Neural progenitor cell (in vitro differentiated cells): ENCODE results near the gene KDM6B. TPM values are rescaled to one million over a fixed set of nuclear protein-coding genes. Genes with fewer than 3 reads are reported as not detected.
"Not testable (repeated sequence)": the region's sequence is repeated elsewhere in the genome, so short reads cannot be mapped to it uniquely, and the experiment has no call there.

Experiments
- DNase-seq: peaks from one replicate; pipeline ENCODE4 v3.0.0-alpha.2; 2016; ENCODE audit warnings: low spot score
- H2AFZ ChIP-seq: fragments of 200-600 bp; sonication (generic); replicated peaks from 2 replicates; pipeline ENCODE4 v1.6.1; 2016; ENCODE audit warnings: antibody characterized with exemption
- H3F3A ChIP-seq: fragments of 200-600 bp; sonication (generic); 2 replicates; pipeline ENCODE4 v1.6.1; 2016; ENCODE audit warnings: antibody characterized with exemption, low read depth
- H3K27ac ChIP-seq: fragments of 200-600 bp; sonication (generic); 2 replicates; pipeline ENCODE4 v1.5.1; 2016; ENCODE audit warnings: mild to moderate bottlenecking
- H3K27me3 ChIP-seq: fragments of 200-600 bp; sonication (generic); 2 replicates; pipeline ENCODE4 v1.6.1; 2016; ENCODE audit warnings: mild to moderate bottlenecking, moderate library complexity
- H3K36me3 ChIP-seq: fragments of 200-600 bp; sonication (generic); 2 replicates; pipeline ENCODE4 v1.5.1; 2016
- H3K4me1 ChIP-seq: fragments of 200-600 bp; sonication (generic); 2 replicates; pipeline ENCODE4 v1.6.1; 2016; ENCODE audit warnings: mixed run types
- H3K4me2 ChIP-seq: fragments of 200-600 bp; sonication (generic); 2 replicates; pipeline ENCODE4 v1.6.1; 2016
- H3K4me3 ChIP-seq: fragments of 200-600 bp; sonication (generic); 2 replicates; pipeline ENCODE4 v1.5.1; 2016
- H3K79me2 ChIP-seq: fragments of 200-600 bp; sonication (generic); 2 replicates; pipeline ENCODE4 v1.6.1; 2016; ENCODE audit warnings: low read depth
- H3K9ac ChIP-seq: fragments of 200-600 bp; sonication (generic); 2 replicates; pipeline ENCODE4 v1.6.1; 2016
- H3K9me3 ChIP-seq: fragments of 200-600 bp; sonication (generic); 2 replicates; pipeline ENCODE4 v1.5.1; 2016; ENCODE audit warnings: low read depth
- H4K20me1 ChIP-seq: fragments of 200-600 bp; sonication (generic); 2 replicates; pipeline ENCODE4 v1.6.1; 2016; ENCODE audit warnings: low read depth
- H3K27ac Mint-ChIP-seq: 3 replicates; pipeline ENCODE4 v1.8.0; 2021; ENCODE audit warnings: mixed read lengths
- H3K27me3 Mint-ChIP-seq: 2 replicates; pipeline ENCODE4 v1.8.0; 2022; ENCODE audit warnings: low read depth, mild to moderate bottlenecking, inconsistent platforms, moderate library complexity, mixed read lengths; ENCODE audit not compliant: insufficient read depth
- H3K36me3 Mint-ChIP-seq: 3 replicates; pipeline ENCODE4 v1.8.0; 2021; ENCODE audit warnings: mixed read lengths
- H3K4me1 Mint-ChIP-seq: 3 replicates; pipeline ENCODE4 v1.8.0; 2021; ENCODE audit warnings: mixed read lengths
- H3K4me3 Mint-ChIP-seq: 3 replicates; pipeline ENCODE4 v1.8.0; 2021; ENCODE audit warnings: mild to moderate bottlenecking, moderate library complexity, mixed read lengths
- H3K9me3 Mint-ChIP-seq: 3 replicates; pipeline ENCODE4 v1.8.0; 2020; ENCODE audit warnings: mixed read lengths
- EZH2 ChIP-seq: fragments of 200-600 bp; sonication (generic); IDR thresholded peaks from 2 replicates; pipeline ENCODE4 v1.6.1; 2017; ENCODE audit warnings: antibody characterized with exemption, mild to moderate bottlenecking, moderate library complexity
- EZH2phosphoT487 ChIP-seq: fragments of 200-600 bp; sonication (generic); IDR thresholded peaks from 2 replicates; pipeline ENCODE4 v1.6.1; 2017; ENCODE audit warnings: antibody characterized with exemption
- total RNA-seq: library from RNA; depleted of rRNA; stranded (reverse); fragments of >200 nt; gene quantifications from 2 replicates; pipeline ENCODE4 v1.2.3, GENCODE V29; 2015; ENCODE audit warnings: low replicate concordance
- TF ChIP-seq, protein P1 (sequence below): fragments of 200-600 bp; sonication (generic); IDR thresholded peaks from 2 replicates; pipeline ENCODE4 v1.5.1; 2017; ENCODE audit warnings: antibody characterized with exemption, mild to moderate bottlenecking

Gene KDM6B
- total RNA-seq, 1 donor from 2014 or later: 12.3 TPM

DNA sequence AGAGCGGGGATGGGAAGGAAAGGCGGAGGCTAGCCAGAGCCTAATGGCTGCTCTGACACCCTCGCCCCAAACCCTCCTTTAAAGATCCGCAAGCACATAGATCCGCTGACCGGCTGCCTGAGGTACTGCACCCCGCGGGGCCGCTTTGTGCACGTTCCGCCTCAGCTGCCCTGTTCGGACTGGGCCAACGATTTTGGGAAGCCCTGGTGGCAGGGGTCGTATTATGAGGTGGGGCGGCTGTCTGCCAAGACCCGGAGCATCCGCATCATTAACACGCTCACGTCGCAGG lies 24.4 kb downstream of the KDM6B start:
- peaks cover 3% of the 10 kb centered on the region for H3K27me3 Mint-ChIP-seq
- H3K9ac ChIP-seq: peak overlapping the region; percentile 30
- H4K20me1 ChIP-seq: peaks cover 36% of the 10 kb centered on the region
- H3K27me3 ChIP-seq: peaks cover under 1% of the 10 kb centered on the region
- DNase-seq: peak; percentile 88
- TF ChIP-seq EZH2phosphoT487: no peak
- TF ChIP-seq, protein P1, sequence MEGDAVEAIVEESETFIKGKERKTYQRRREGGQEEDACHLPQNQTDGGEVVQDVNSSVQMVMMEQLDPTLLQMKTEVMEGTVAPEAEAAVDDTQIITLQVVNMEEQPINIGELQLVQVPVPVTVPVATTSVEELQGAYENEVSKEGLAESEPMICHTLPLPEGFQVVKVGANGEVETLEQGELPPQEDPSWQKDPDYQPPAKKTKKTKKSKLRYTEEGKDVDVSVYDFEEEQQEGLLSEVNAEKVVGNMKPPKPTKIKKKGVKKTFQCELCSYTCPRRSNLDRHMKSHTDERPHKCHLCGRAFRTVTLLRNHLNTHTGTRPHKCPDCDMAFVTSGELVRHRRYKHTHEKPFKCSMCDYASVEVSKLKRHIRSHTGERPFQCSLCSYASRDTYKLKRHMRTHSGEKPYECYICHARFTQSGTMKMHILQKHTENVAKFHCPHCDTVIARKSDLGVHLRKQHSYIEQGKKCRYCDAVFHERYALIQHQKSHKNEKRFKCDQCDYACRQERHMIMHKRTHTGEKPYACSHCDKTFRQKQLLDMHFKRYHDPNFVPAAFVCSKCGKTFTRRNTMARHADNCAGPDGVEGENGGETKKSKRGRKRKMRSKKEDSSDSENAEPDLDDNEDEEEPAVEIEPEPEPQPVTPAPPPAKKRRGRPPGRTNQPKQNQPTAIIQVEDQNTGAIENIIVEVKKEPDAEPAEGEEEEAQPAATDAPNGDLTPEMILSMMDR: peak; percentile 51
- H2AFZ ChIP-seq: peak overlapping the region; percentile 94
- H3K4me1 ChIP-seq: peaks cover 37% of the 10 kb centered on the region
- no peaks in the 10 kb centered on the region for H3K9me3 Mint-ChIP-seq
- peak overlapping the region; percentile 94 for H3K4me2 ChIP-seq
- peaks cover 20% of the 10 kb centered on the region for H3K79me2 ChIP-seq
- no peaks in the 10 kb centered on the region for H3K9me3 ChIP-seq
- H3K27ac ChIP-seq: no peak overlapping the region
- peaks cover 13% of the 10 kb centered on the region for H3K4me1 Mint-ChIP-seq
- peaks cover 7% of the 10 kb centered on the region for H3K36me3 Mint-ChIP-seq
- peak overlapping the region; percentile 74 for H3K4me3 ChIP-seq
- no peak overlapping the region for H3K27ac Mint-ChIP-seq
- no peaks in the 10 kb centered on the region for H3K36me3 ChIP-seq
- H3K4me3 Mint-ChIP-seq: no peak overlapping the region
- peaks cover 48% of the 10 kb centered on the region for H3F3A ChIP-seq

DNA sequence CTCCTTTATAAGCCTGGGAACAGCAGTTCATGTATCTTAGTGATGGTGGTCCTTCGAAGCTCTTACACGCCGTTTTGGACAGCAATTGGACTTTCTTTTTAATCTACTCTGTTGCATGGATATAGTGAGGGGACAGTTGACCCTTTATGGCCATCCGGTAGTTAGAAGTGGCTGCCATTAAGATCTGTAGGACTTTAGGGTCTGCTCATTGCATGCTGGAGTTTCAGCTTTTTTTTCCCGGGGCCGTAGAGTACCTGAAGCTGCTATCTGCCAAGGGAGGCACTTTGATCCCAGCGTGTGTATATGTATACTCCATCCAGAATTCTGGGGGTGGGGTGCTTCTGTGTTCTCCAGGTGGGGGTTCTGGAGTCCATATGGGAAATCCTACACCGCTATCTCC lies 25.0 kb downstream of the KDM6B start:
- H3K36me3 Mint-ChIP-seq: peaks cover 3% of the 10 kb centered on the region
- Histone ChIP-seq H4K20me1 (peaks cover 30% of the 10 kb centered on the region), H3K36me3 (no peaks in the 10 kb centered on the region), H3K79me2 (peaks cover 20% of the 10 kb centered on the region), H3K4me1 (peaks cover 31% of the 10 kb centered on the region), H3K27me3 (no peaks in the 10 kb centered on the region), H3K9me3 (no peaks in the 10 kb centered on the region), H3F3A (peaks cover 43% of the 10 kb centered on the region), H2AFZ (no peak overlapping the region), H3K9ac (no peak overlapping the region), H3K4me2 (peak overlapping the region; percentile 94), H3K27ac (no peak overlapping the region), H3K4me3 (peak overlapping the region; percentile 74)
- H3K4me1 Mint-ChIP-seq: peaks cover 8% of the 10 kb centered on the region
- no peak for DNase-seq
- peaks cover 3% of the 10 kb centered on the region for H3K27me3 Mint-ChIP-seq
- H3K27ac Mint-ChIP-seq: no peak overlapping the region
- TF ChIP-seq, protein P1: no peak
- no peak for TF ChIP-seq EZH2phosphoT487
- no peak for TF ChIP-seq EZH2
- H3K4me3 Mint-ChIP-seq: no peak overlapping the region
- no peaks in the 10 kb centered on the region for H3K9me3 Mint-ChIP-seq

DNA sequence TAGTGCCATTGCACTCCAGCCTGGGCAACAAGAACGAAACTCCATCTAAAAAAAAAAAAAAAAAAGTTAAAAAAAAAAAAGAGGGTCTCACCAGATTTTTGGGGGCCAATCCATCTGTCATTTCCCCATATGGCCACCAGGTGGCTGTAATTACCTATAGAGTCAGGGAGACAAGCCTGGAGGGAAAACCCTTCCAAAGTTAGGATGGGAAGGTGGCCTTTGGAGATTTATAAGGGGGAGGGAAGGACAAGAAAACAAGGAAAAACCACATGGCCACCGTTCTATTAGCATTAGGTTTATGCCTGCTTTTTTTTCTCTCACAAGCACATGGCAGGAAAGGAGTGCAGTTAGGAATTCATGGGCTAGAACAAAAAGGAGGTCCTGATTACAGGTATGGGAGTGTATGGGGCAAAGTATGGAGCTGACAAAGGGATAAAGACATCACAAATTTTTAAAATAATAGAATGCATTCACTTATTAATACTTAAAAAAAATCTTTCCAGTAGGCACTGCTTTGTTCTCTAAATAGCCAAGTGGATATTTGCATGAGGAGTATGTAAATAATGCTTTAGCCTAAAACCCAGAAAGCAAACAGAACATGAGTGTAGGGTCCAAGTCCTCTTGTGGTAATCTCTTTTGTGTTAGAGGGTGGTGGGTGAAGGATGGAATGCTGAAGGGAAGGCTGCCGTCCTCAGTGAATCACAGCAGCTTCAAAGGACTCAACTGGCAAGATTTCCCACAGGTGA lies 28.8 kb downstream of the KDM6B start:
- no peak overlapping the region for H3K4me2 ChIP-seq
- H3K79me2 ChIP-seq: peaks cover 5% of the 10 kb centered on the region
- H3K9ac ChIP-seq: no peak overlapping the region
- Mint-ChIP-seq H3K27me3 (peaks cover 2% of the 10 kb centered on the region), H3K4me1 (peaks cover 3% of the 10 kb centered on the region), H3K36me3 (peaks cover 21% of the 10 kb centered on the region), H3K4me3 (peak overlapping the region; percentile 3), H3K9me3 (no peaks in the 10 kb centered on the region), H3K27ac (no peak overlapping the region)
- TF ChIP-seq, protein P1: peak; percentile 77
- no peak for TF ChIP-seq EZH2
- no peak for TF ChIP-seq EZH2phosphoT487
- H3K4me1 ChIP-seq: peaks cover 9% of the 10 kb centered on the region
- H3K4me3 ChIP-seq: no peak overlapping the region
- peaks cover 12% of the 10 kb centered on the region for H4K20me1 ChIP-seq
- H3K27me3 ChIP-seq: no peaks in the 10 kb centered on the region
- peak; percentile 82 for DNase-seq
- H3F3A ChIP-seq: peaks cover 13% of the 10 kb centered on the region
- no peak overlapping the region for H3K27ac ChIP-seq
- no peaks in the 10 kb centered on the region for H3K9me3 ChIP-seq
- no peak overlapping the region for H2AFZ ChIP-seq
- no peaks in the 10 kb centered on the region for H3K36me3 ChIP-seq

DNA sequence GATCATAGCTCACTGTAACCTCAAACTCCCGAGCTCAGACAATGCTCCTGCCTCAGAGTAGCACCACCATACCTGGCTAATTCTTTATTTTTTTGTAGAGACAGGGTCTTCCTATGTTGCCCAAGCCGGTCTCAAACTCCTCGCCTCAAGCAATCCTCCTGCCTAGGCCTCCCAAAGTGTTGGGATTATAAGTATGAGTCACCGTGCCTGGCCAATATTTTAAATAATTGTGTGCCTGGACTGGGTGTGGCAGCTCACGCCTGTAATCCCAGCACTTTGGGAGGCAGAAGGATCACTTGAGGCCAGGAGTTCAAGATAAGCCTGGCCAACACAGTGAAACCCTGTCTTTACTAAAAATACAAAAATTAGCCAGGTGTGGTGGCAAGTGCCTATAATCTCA lies 30.4 kb downstream of the KDM6B start:
- H3K4me3 Mint-ChIP-seq, H3K79me2 ChIP-seq, H3K27ac ChIP-seq, H3F3A ChIP-seq, H3K4me1 ChIP-seq, H3K9me3 Mint-ChIP-seq, H3K27me3 Mint-ChIP-seq, H3K36me3 ChIP-seq, DNase-seq, H3K27me3 ChIP-seq, H3K27ac Mint-ChIP-seq, H3K4me3 ChIP-seq, H3K9ac ChIP-seq, H3K4me1 Mint-ChIP-seq, H2AFZ ChIP-seq, H4K20me1 ChIP-seq, H3K4me2 ChIP-seq, H3K9me3 ChIP-seq: not testable (repeated sequence)
- peaks cover 23% of the 10 kb centered on the region for H3K36me3 Mint-ChIP-seq
